SU-DHL-6 (cell line): ENCODE data around the gene TGFB2.

ENCODE experiments used
- EZH2phosphoT487 ChIP-seq: fragments of 200-600 bp; sonication (generic), shearing (Covaris generic); conservative IDR thresholded peaks from 2 replicates; pipeline ENCODE4 v1.6.1; 2018; ENCODE audit warnings: mild to moderate bottlenecking, antibody characterized with exemption, low read length, moderate library complexity, mixed read lengths
- TF ChIP-seq, protein P1 (sequence below): fragments of 200-600 bp; sonication (generic); IDR thresholded peaks from one replicate; pipeline ENCODE4 v1.5.1; 2017; ENCODE audit warnings: antibody characterized with exemption, mild to moderate bottlenecking, low read length, moderate library complexity; ENCODE audit not compliant: insufficient read depth, poor library complexity, severe bottlenecking

DNA sequence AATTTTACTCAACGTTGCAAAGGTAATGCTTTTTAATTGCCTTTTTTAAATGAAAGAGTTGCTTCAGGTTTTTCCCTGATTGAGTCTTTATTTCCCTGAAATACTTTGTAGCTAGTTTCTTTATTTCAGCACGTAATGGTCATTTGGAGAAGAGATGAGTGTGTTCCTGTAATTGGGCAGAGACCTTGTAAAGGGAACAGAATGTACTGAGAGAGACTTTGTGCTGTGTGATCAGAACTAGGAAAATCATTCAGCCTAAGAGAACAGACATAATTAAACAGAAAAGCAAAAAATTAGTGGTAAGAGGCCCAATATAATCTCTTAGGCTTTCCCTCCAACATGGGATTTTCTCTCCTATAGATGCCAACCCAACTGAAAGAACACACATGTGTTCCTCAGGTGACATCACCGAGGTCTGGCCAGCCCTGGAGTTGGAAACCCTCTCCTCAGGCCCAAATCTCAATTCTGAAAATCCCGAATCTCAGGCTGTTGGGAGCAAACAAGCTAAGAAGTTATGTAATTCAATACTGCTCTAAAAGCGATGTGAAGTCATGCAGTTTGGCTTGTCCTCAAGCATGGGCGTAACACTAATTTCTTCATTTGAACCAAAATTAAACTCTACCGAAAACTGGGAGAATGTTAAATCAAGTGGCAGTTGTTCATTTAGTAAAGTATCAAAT, 102.0 kb downstream of the TGFB2 start:
- TF ChIP-seq, protein P1, sequence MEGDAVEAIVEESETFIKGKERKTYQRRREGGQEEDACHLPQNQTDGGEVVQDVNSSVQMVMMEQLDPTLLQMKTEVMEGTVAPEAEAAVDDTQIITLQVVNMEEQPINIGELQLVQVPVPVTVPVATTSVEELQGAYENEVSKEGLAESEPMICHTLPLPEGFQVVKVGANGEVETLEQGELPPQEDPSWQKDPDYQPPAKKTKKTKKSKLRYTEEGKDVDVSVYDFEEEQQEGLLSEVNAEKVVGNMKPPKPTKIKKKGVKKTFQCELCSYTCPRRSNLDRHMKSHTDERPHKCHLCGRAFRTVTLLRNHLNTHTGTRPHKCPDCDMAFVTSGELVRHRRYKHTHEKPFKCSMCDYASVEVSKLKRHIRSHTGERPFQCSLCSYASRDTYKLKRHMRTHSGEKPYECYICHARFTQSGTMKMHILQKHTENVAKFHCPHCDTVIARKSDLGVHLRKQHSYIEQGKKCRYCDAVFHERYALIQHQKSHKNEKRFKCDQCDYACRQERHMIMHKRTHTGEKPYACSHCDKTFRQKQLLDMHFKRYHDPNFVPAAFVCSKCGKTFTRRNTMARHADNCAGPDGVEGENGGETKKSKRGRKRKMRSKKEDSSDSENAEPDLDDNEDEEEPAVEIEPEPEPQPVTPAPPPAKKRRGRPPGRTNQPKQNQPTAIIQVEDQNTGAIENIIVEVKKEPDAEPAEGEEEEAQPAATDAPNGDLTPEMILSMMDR = no peak
- TF ChIP-seq EZH2phosphoT487 = no peak
